Brain pericyte (primary cell): Measurements from ENCODE around the gene RAMACL.
"Not testable (repeated sequence)": the region's sequence is repeated elsewhere in the genome, so short reads cannot be mapped to it uniquely, and the experiment has no call there.

Experiments used
- DNase-seq: peaks from one replicate; pipeline ENCODE4 v3.0.0-alpha.2; 2012; ENCODE audit warnings: low read depth, low spot score

Gene RAMACL

GRCh38 chr6:166586424-166587156, at the start of gene RAMACL:
Gene RAMACL, minus strand, starts transcription at chr6:166586678. Its CDS starts 201 bp downstream, at chr6:166586477.
- no peak for DNase-seq

- no peak for DNase-seq
These were observed 48.8 kb upstream of the RAMACL start for GRCh38 chr6:166635013-166635970.

- not testable (repeated sequence) for DNase-seq
These were observed 48.1 kb upstream of the RAMACL start for GRCh38 chr6:166634581-166634980.

- DNase-seq = no peak
These were observed 47.5 kb upstream of the RAMACL start for GRCh38 chr6:166633732-166634535.

GRCh38 chr6:166632731-166633130, 46.3 kb upstream of the RAMACL start:
- DNase-seq = no peak

GRCh38 chr6:166630462-166630861, 44.0 kb upstream of the RAMACL start:
- DNase-seq = no peak

- no peak for DNase-seq
These were observed 43.1 kb upstream of the RAMACL start for GRCh38 chr6:166629628-166630027.

GRCh38 chr6:166627875-166628801, 41.7 kb upstream of the RAMACL start:
- no peak for DNase-seq

- DNase-seq = peak; percentile 99
These were observed 40.8 kb upstream of the RAMACL start, which contains the start of gene RPS6KA2 for GRCh38 chr6:166627033-166627874. Gene RPS6KA2, minus strand, starts transcription at chr6:166627251. Its CDS starts 232 bp downstream, at chr6:166627019.

GRCh38 chr6:166626177-166627032, 39.9 kb upstream of the RAMACL start:
- no peak for DNase-seq

- DNase-seq = no peak
These were observed 38.9 kb upstream of the RAMACL start for GRCh38 chr6:166625356-166625755.

GRCh38 chr6:166624275-166624674, 37.8 kb upstream of the RAMACL start:
- DNase-seq = peak; percentile 55

- no peak for DNase-seq
These were observed 36.8 kb upstream of the RAMACL start for GRCh38 chr6:166623318-166623717.

GRCh38 chr6:166621114-166621540, 34.6 kb upstream of the RAMACL start:
- no peak for DNase-seq

- DNase-seq = no peak
These were observed 34.1 kb upstream of the RAMACL start for GRCh38 chr6:166620478-166621113.

GRCh38 chr6:166619912-166620311, 33.4 kb upstream of the RAMACL start:
- DNase-seq = peak; percentile 71

- peak; percentile 67 for DNase-seq
These were observed 32.6 kb upstream of the RAMACL start for GRCh38 chr6:166618866-166619761.
